H9 (cell line): ENCODE measurements around the gene COL18A1. TPM values are rescaled to one million over a fixed set of nuclear protein-coding genes. Genes with fewer than 3 reads are reported as not detected.

Source experiments
- DNase-seq: peaks from one replicate; pipeline ENCODE4 v3.0.0-alpha.2; 2017
- H2AFZ ChIP-seq: one replicate; pipeline ENCODE4 v1.6.1; 2013; ENCODE audit warnings: mild to moderate bottlenecking, low read length, control low read depth, moderate library complexity
- H2AK5ac ChIP-seq: 2 replicates; pipeline ENCODE4 v1.6.1; 2013; ENCODE audit warnings: low read length, control low read depth, mixed read lengths; ENCODE audit not compliant: insufficient read length
- H2BK120ac ChIP-seq: one replicate; pipeline ENCODE4 v1.6.1; 2013; ENCODE audit warnings: low read depth, mild to moderate bottlenecking, low read length, control low read depth, inconsistent platforms; ENCODE audit not compliant: poor library complexity, severe bottlenecking
- H2BK12ac ChIP-seq: 2 replicates; pipeline ENCODE4 v1.6.1; 2013; ENCODE audit warnings: low read length, control low read depth, mixed read lengths, low read depth; ENCODE audit not compliant: insufficient read length
- H2BK15ac ChIP-seq: 2 replicates; pipeline ENCODE4 v1.6.1; 2013; ENCODE audit warnings: low read depth, low read length, control low read depth
- H2BK20ac ChIP-seq: one replicate; pipeline ENCODE4 v1.6.1; 2013; ENCODE audit warnings: low read depth, mild to moderate bottlenecking, low read length, control low read depth, inconsistent platforms; ENCODE audit not compliant: poor library complexity, severe bottlenecking
- H2BK5ac ChIP-seq: 2 replicates; pipeline ENCODE4 v1.6.1; 2013; ENCODE audit warnings: low read length, control low read depth, mixed read lengths; ENCODE audit not compliant: insufficient read length
- H3K14ac ChIP-seq: 2 replicates; pipeline ENCODE4 v1.6.1; 2013; ENCODE audit warnings: low read length, control low read depth; ENCODE audit not compliant: insufficient read depth
- H3K18ac ChIP-seq: 2 replicates; pipeline ENCODE4 v1.6.1; 2013; ENCODE audit warnings: low read depth, mild to moderate bottlenecking, mixed read lengths, low read length, control low read depth; ENCODE audit not compliant: insufficient read length
- H3K23ac ChIP-seq: 2 replicates; pipeline ENCODE4 v1.6.1; 2013; ENCODE audit warnings: low read length, control low read depth, mixed read lengths, low read depth; ENCODE audit not compliant: insufficient read length
- H3K23me2 ChIP-seq: 2 replicates; pipeline ENCODE4 v1.6.1; 2013; ENCODE audit warnings: low read depth, mild to moderate bottlenecking, mixed read lengths, low read length, control low read depth; ENCODE audit not compliant: insufficient read length, poor library complexity, severe bottlenecking
- H3K27ac ChIP-seq: 2 replicates; pipeline ENCODE4 v1.5.1; 2013; ENCODE audit warnings: low read length, control low read depth, mixed read lengths, low read depth; ENCODE audit not compliant: insufficient read length
- H3K27me3 ChIP-seq: 2 replicates; pipeline ENCODE4 v1.6.1; 2013; ENCODE audit warnings: low read length, control low read depth, inconsistent platforms; ENCODE audit not compliant: insufficient read depth
- H3K4ac ChIP-seq: 2 replicates; pipeline ENCODE4 v1.6.1; 2013; ENCODE audit warnings: low read depth, mild to moderate bottlenecking, control low read depth, inconsistent platforms, low read length, moderate library complexity
- H3K4me1 ChIP-seq: 2 replicates; pipeline ENCODE4 v1.6.1; 2013; ENCODE audit warnings: low read length, control low read depth, inconsistent platforms; ENCODE audit not compliant: insufficient read depth
- H3K4me2 ChIP-seq: 2 replicates; pipeline ENCODE4 v1.6.1; 2013; ENCODE audit warnings: low read length, control low read depth, mixed read lengths; ENCODE audit not compliant: insufficient read length, insufficient read depth
- H3K56ac ChIP-seq: 2 replicates; pipeline ENCODE4 v1.6.1; 2013; ENCODE audit warnings: low read depth, mild to moderate bottlenecking, mixed read lengths, low read length, control low read depth; ENCODE audit not compliant: insufficient read length
- H3K79me1 ChIP-seq: 2 replicates; pipeline ENCODE4 v1.6.1; 2013; ENCODE audit warnings: low read depth, mild to moderate bottlenecking, moderate library complexity, low read length, control low read depth, inconsistent platforms; ENCODE audit not compliant: insufficient read depth, poor library complexity, severe bottlenecking
- H3K79me2 ChIP-seq: 2 replicates; pipeline ENCODE4 v1.6.1; 2013; ENCODE audit warnings: low read length, control low read depth, inconsistent platforms; ENCODE audit not compliant: insufficient read depth
- H3K9ac ChIP-seq: 2 replicates; pipeline ENCODE4 v1.6.1; 2013; ENCODE audit warnings: low read length, control low read depth, mixed read lengths; ENCODE audit not compliant: insufficient read length; ENCODE audit errors: extremely low read depth
- H3K9me3 ChIP-seq: one replicate; pipeline ENCODE4 v1.6.1; 2013; ENCODE audit warnings: low read depth, low read length, inconsistent platforms; ENCODE audit not compliant: control insufficient read depth
- H3T11ph ChIP-seq: one replicate; pipeline ENCODE4 v1.6.1; 2013; ENCODE audit warnings: mild to moderate bottlenecking, low read length, control low read depth, inconsistent platforms
- H4K20me1 ChIP-seq: one replicate; pipeline ENCODE4 v1.6.1; 2013; ENCODE audit not compliant: control insufficient read depth, insufficient read length, insufficient read depth
- H4K5ac ChIP-seq: 2 replicates; pipeline ENCODE4 v1.6.1; 2013; ENCODE audit warnings: low read depth, mild to moderate bottlenecking, mixed read lengths, low read length, control low read depth; ENCODE audit not compliant: insufficient read length
- H4K8ac ChIP-seq: replicated peaks from 2 replicates; pipeline ENCODE4 v1.6.1; 2013; ENCODE audit warnings: low read length, control low read depth, mixed read lengths, low read depth; ENCODE audit not compliant: insufficient read length
- H4K91ac ChIP-seq: 2 replicates; pipeline ENCODE4 v1.6.1; 2013; ENCODE audit warnings: low read depth, mild to moderate bottlenecking, moderate library complexity, mixed read lengths, low read length, control low read depth; ENCODE audit not compliant: insufficient read length
- H3K27ac Mint-ChIP-seq, 3 experiments: 2 replicates in 2 of 3; 3 replicates in 1 of 3; pipeline ENCODE4 v1.8.0; 2020 to 2021; ENCODE audit warnings: mixed read lengths in 3 of 3, mild to moderate bottlenecking in 1 of 3, moderate library complexity in 1 of 3
- H3K27me3 Mint-ChIP-seq: 2 replicates; pipeline ENCODE4 v1.8.0; 2021; ENCODE audit warnings: low read depth, mild to moderate bottlenecking, moderate library complexity, mixed read lengths
- H3K36me3 Mint-ChIP-seq, 3 experiments: 2 replicates in 2 of 3; 3 replicates in 1 of 3; pipeline ENCODE4 v1.8.0; 2020 to 2021; ENCODE audit warnings: low read depth in 3 of 3, mixed read lengths in 3 of 3; ENCODE audit not compliant: insufficient read depth in 1 of 3
- H3K4me1 Mint-ChIP-seq, 2 experiments: 2 replicates each; pipeline ENCODE4 v1.8.0; 2020; ENCODE audit warnings: mixed read lengths in 2 of 2
- H3K4me3 Mint-ChIP-seq, 2 experiments: 2 replicates in 1 of 2; 3 replicates in 1 of 2; pipeline ENCODE4 v1.8.0; 2020 to 2021; ENCODE audit warnings: mild to moderate bottlenecking in 2 of 2, mixed read lengths in 2 of 2, moderate library complexity in 1 of 2
- H3K9me3 Mint-ChIP-seq, 2 experiments: 2 replicates in 1 of 2; 3 replicates in 1 of 2; pipeline ENCODE4 v1.8.0; 2020; ENCODE audit warnings: mild to moderate bottlenecking in 2 of 2, mixed read lengths in 2 of 2, moderate library complexity in 1 of 2
- WGBS: extraction: QIAGEN DNeasy Blood & Tissue Kit; methylation state at CpG from one replicate; pipeline ENCODE4 v1.1.7; 2013; ENCODE audit warnings: missing lambda C conversion rate, low lambda C conversion rate, mixed read lengths; ENCODE audit not compliant: insufficient read length; ENCODE audit errors: extremely low coverage; 5-methylcytosine and 5-hydroxymethylcytosine counted together
- total RNA-seq: library from RNA; stranded (reverse); gene quantifications from 2 replicates; pipeline ENCODE4 v1.2.1, GENCODE V29; 2021
- TF ChIP-seq, protein P1 (sequence below): fragments of 200-600 bp; sonication (generic); conservative IDR thresholded peaks from 3 replicates; pipeline ENCODE4 v1.8.0; 2021; ENCODE audit warnings: antibody characterized with exemption, mild to moderate bottlenecking

COL18A1 gene
- total RNA-seq, 1 experiment from 2014 or later: 232 TPM

DNA sequence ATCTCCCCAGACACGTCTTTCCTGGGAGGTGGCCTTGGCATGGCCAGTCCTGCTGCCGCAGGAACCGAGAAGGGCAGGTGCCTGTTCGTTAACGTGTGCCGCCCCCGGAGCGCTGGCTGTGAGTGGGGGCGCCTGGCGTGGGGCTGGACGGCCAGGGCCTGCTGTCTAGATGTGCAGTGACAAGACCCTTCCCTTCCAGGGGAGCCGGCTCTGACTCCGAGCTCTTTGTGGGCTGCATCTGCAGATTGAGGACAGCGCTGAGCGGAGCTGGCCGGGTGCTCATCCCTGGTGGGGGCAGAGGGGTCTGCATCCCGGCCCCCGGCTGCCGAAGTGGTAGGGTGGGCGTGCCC lies 13.0 kb downstream of the COL18A1 start:
- Histone ChIP-seq H2BK5ac (no peak overlapping the region), H4K91ac (no peak overlapping the region), H3K9me3 (no peaks in the 10 kb centered on the region), H3K4ac (no peak overlapping the region), H4K20me1 (peaks cover 4% of the 10 kb centered on the region), H3K23me2 (no peaks in the 10 kb centered on the region), H3K79me1 (peaks cover 17% of the 10 kb centered on the region), H3K9ac (no peak overlapping the region), H3K27ac (no peak overlapping the region), H2BK12ac (no peak overlapping the region), H3K23ac (no peak overlapping the region), H2BK120ac (no peak overlapping the region), H2BK20ac (no peak overlapping the region), H2AFZ (no peak overlapping the region), H3K4me2 (no peak overlapping the region), H3K79me2 (peaks cover 79% of the 10 kb centered on the region; the same call in 1 of the 2 replicates), H2BK15ac (no peak overlapping the region), H2AK5ac (no peak overlapping the region), H3K56ac (no peak overlapping the region), H3T11ph (no peak overlapping the region), H4K5ac (no peak overlapping the region), H3K4me1 (peaks cover 6% of the 10 kb centered on the region), H4K8ac (no peak overlapping the region), H3K14ac (peak overlapping the region; percentile 16; the same call in 1 of the 2 replicates), H3K27me3 (no peaks in the 10 kb centered on the region), H3K18ac (no peak overlapping the region)
- H3K9me3 Mint-ChIP-seq: no peaks in the 10 kb centered on the region
- no peak overlapping the region; a peak in 1 of 7 replicates for H3K27ac Mint-ChIP-seq
- H3K4me1 Mint-ChIP-seq: peaks cover 45 to 52% of the 10 kb centered on the region in 2 experiments
- peaks cover 0 to 18% (median 7%) of the 10 kb centered on the region in 3 experiments; a peak in 6 of 7 replicates for H3K36me3 Mint-ChIP-seq
- no CpG with 5 or more reads among the region's 20 CpGs for WGBS
- TF ChIP-seq, protein P1, sequence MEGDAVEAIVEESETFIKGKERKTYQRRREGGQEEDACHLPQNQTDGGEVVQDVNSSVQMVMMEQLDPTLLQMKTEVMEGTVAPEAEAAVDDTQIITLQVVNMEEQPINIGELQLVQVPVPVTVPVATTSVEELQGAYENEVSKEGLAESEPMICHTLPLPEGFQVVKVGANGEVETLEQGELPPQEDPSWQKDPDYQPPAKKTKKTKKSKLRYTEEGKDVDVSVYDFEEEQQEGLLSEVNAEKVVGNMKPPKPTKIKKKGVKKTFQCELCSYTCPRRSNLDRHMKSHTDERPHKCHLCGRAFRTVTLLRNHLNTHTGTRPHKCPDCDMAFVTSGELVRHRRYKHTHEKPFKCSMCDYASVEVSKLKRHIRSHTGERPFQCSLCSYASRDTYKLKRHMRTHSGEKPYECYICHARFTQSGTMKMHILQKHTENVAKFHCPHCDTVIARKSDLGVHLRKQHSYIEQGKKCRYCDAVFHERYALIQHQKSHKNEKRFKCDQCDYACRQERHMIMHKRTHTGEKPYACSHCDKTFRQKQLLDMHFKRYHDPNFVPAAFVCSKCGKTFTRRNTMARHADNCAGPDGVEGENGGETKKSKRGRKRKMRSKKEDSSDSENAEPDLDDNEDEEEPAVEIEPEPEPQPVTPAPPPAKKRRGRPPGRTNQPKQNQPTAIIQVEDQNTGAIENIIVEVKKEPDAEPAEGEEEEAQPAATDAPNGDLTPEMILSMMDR: no peak
- no peak overlapping the region for H3K4me3 Mint-ChIP-seq
- no peak for DNase-seq
- H3K27me3 Mint-ChIP-seq: no peaks in the 10 kb centered on the region
